GM18868 (cell line): ENCODE data around the gene ZNF324.

ENCODE experiments used
- ATAC-seq: cut with Tn5 transposase; IDR thresholded peaks from one replicate; pipeline ENCODE4 v1.9.1; 2021; ENCODE audit warnings: mild to moderate bottlenecking, moderate library complexity; ENCODE audit not compliant: unreplicated experiment

ZNF324 gene

GRCh38 chr19:58520257-58520599 lies 53.3 kb downstream of the ZNF324 start:
- ATAC-seq = no peak

- ATAC-seq = no peak
These were observed 54.8 kb downstream of the ZNF324 start for GRCh38 chr19:58521651-58522050.

DNA sequence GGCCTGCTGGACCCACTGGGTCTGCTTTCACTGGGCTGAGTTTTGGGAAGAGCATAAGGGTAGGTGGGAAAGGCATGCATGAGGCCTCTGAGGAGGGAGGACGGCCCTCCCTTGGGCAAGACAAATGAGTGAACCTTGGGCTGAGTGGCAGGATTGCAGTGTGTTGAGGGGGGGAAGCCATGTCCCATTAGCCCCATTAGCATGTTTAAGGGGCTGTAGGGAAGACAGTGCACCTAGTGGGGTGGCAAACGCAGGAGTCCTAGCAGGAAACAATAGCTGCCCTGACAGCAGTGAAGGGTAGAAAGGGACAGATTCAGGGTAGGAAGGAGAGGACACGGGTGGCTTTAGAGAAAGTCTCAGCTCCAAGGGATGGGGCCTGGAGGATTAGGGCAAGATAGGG lies 55.8 kb downstream of the ZNF324 start:
- ATAC-seq = no peak
